Uterus (tissue), 4 donors: Measurements from ENCODE around the gene TRAK2. TPM values are rescaled to one million over a fixed set of nuclear protein-coding genes. Genes with fewer than 3 reads are reported as not detected.
"Not testable (repeated sequence)": the region's sequence is repeated elsewhere in the genome, so short reads cannot be mapped to it uniquely, and the experiment has no call there.

ENCODE experiments used
- DNase-seq, 2 donors: peaks; one replicate each; pipeline ENCODE4 v3.0.0-alpha.2; 2019 to 2020
- H3K27ac ChIP-seq, 2 donors: fragments of 200-600 bp; sonication (generic); 1 replicate in 1 of 2; 2 replicates in 1 of 2; pipeline ENCODE4 v1.5.1; 2016 to 2018
- H3K27me3 ChIP-seq, 2 donors: fragments of 200-600 bp; sonication (generic); one replicate each; pipeline ENCODE4 v1.5.1; 2018 to 2019; ENCODE audit warnings: control low read depth in 1 of 2
- H3K36me3 ChIP-seq, 2 donors: fragments of 200-600 bp; sonication (generic); one replicate each; pipeline ENCODE4 v1.5.1; 2019; ENCODE audit warnings: control low read depth in 1 of 2
- H3K4me1 ChIP-seq, 2 donors: fragments of 200-600 bp; sonication (generic); one replicate each; pipeline ENCODE4 v1.5.1; 2018 to 2019; ENCODE audit warnings: control low read depth in 1 of 2
- H3K4me3 ChIP-seq, 2 donors: fragments of 200-600 bp; sonication (generic); 1 replicate in 1 of 2; 2 replicates in 1 of 2; pipeline ENCODE4 v1.5.1; 2018 to 2019; ENCODE audit warnings: mild to moderate bottlenecking in 1 of 2
- H3K9me3 ChIP-seq, 2 donors: fragments of 200-600 bp; sonication (generic); one replicate each; pipeline ENCODE4 v1.5.1; 2019; ENCODE audit warnings: control low read depth in 1 of 2
- CTCF ChIP-seq, 4 experiments: fragments of 200-600 bp in 2 of 4; fragments of 450-650 bp in 2 of 4; sonication (generic) in 2 of 4; IDR thresholded peaks; one replicate each; pipeline ENCODE4 v1.5.1; 2016 to 2019; ENCODE audit warnings: antibody characterized with exemption in 4 of 4, mild to moderate bottlenecking in 2 of 4, moderate library complexity in 1 of 4
- POLR2A ChIP-seq, 2 donors: fragments of 450-650 bp; IDR thresholded peaks; one replicate each; pipeline ENCODE4 v1.6.1; 2016; ENCODE audit warnings: antibody characterized with exemption in 2 of 2, mild to moderate bottlenecking in 1 of 2, moderate library complexity in 1 of 2
- intact Hi-C: fragments of 100-400 bp; cut with DNase I; formaldehyde crosslinking; loops from one replicate; pipeline ENCODE4 v1.15.1; 2023; ENCODE audit warnings: low total_unique reads
- total RNA-seq, 4 donors: library from RNA; depleted of rRNA in 3 of 4; stranded (reverse); fragments of >200 nt in 3 of 4; gene quantifications; one replicate each; pipeline versions ENCODE4 v1.1.0 to v1.2.4, GENCODE V29; 2014 to 2023
- donor health status: DM: yes; HTN: yes; CAD: no.

Gene TRAK2
- total RNA-seq, 4 donors from 2014 or later: 31.8 to 54.9 (median 38.2) TPM

- no peak overlapping the region for H3K4me3 ChIP-seq
- DNase-seq: peak in 1 of 2 donors; percentile 39
- H3K9me3 ChIP-seq: no peaks in the 10 kb centered on the region
- no peaks in the 10 kb centered on the region for H3K27me3 ChIP-seq
- no peaks in the 10 kb centered on the region for H3K36me3 ChIP-seq
- H3K27ac ChIP-seq: peak overlapping the region; percentile 21 to 47
- no peaks in the 10 kb centered on the region for H3K4me1 ChIP-seq
- TF ChIP-seq CTCF (IDR thresholded peaks at IDR 0.05) (no peak), POLR2A (IDR thresholded peaks at IDR 0.05) (no peak)
- intact Hi-C loops: no loop called here
Observed at GRCh38 chr2:201378496-201379397, 72.5 kb downstream of the TRAK2 start.

- peak overlapping the region in 1 of 2 donors; percentile 21 for H3K27ac ChIP-seq
- TF ChIP-seq POLR2A (IDR thresholded peaks at IDR 0.05) (no peak), CTCF (IDR thresholded peaks at IDR 0.05) (no peak)
- no peaks in the 10 kb centered on the region for H3K4me1 ChIP-seq
- no peaks in the 10 kb centered on the region for H3K9me3 ChIP-seq
- intact Hi-C loops: no loop called here
- no peaks in the 10 kb centered on the region for H3K36me3 ChIP-seq
- H3K4me3 ChIP-seq: no peak overlapping the region
- DNase-seq: no peak
- H3K27me3 ChIP-seq: no peaks in the 10 kb centered on the region
Observed at GRCh38 chr2:201377218-201377617, 74.0 kb downstream of the TRAK2 start.

GRCh38 chr2:201369775-201370174, 81.5 kb downstream of the TRAK2 start:
- Histone ChIP-seq H3K27ac (no peak overlapping the region), H3K27me3 (no peaks in the 10 kb centered on the region), H3K4me1 (no peaks in the 10 kb centered on the region), H3K9me3 (no peaks in the 10 kb centered on the region), H3K4me3 (no peak overlapping the region), H3K36me3 (no peaks in the 10 kb centered on the region)
- no peak for TF ChIP-seq CTCF (IDR thresholded peaks at IDR 0.05)
- TF ChIP-seq POLR2A (IDR thresholded peaks at IDR 0.05): no peak
- no peak for DNase-seq
- intact Hi-C loops: no loop called here

GRCh38 chr2:201369318-201369717, 81.9 kb downstream of the TRAK2 start:
- H3K27ac ChIP-seq, H3K4me3 ChIP-seq, DNase-seq, intact Hi-C loops, H3K27me3 ChIP-seq, H3K36me3 ChIP-seq, H3K9me3 ChIP-seq, H3K4me1 ChIP-seq: not testable (repeated sequence)

- no peaks in the 10 kb centered on the region for H3K4me1 ChIP-seq
- H3K9me3 ChIP-seq: no peaks in the 10 kb centered on the region
Observed at GRCh38 chr2:201366146-201366545, 85.1 kb downstream of the TRAK2 start.

More at GRCh38 chr2:201366146-201366545, 85.1 kb downstream of the TRAK2 start:
- no peaks in the 10 kb centered on the region for H3K27me3 ChIP-seq
- DNase-seq: no peak
- intact Hi-C loops: no loop called here
- TF ChIP-seq CTCF (IDR thresholded peaks at IDR 0.05) (no peak), POLR2A (IDR thresholded peaks at IDR 0.05) (no peak)
- H3K27ac ChIP-seq: no peak overlapping the region
- no peak overlapping the region for H3K4me3 ChIP-seq
- no peaks in the 10 kb centered on the region for H3K36me3 ChIP-seq
